ENCODE results near the gene DOCK9. TPM values are rescaled to one million over a fixed set of nuclear protein-coding genes. Genes with fewer than 3 reads are reported as not detected.

Gene DOCK9
- total RNA-seq, 4 donors from 2014 or later = 127 to 191 (median 154) TPM

DNA sequence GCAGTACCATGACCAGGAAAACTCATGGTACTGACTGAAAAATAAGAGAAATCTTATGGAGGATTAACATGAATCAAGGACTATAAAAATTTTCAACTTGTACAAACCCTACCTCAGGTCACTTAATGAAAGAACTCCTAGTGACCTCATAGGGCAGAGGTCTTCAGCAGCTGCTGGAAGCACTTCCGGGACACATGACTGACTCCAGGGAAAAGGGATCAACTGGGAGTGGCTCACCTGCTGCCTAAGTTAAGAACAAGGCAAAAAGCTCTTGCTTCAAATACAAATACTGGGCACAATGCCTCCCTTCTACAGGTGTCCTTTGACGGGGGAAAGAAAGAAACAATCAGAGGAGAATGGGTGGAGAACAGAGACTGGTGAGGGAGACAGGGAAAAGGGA lies 18.6 kb downstream of the DOCK9 start:
- TF ChIP-seq, protein P1, sequence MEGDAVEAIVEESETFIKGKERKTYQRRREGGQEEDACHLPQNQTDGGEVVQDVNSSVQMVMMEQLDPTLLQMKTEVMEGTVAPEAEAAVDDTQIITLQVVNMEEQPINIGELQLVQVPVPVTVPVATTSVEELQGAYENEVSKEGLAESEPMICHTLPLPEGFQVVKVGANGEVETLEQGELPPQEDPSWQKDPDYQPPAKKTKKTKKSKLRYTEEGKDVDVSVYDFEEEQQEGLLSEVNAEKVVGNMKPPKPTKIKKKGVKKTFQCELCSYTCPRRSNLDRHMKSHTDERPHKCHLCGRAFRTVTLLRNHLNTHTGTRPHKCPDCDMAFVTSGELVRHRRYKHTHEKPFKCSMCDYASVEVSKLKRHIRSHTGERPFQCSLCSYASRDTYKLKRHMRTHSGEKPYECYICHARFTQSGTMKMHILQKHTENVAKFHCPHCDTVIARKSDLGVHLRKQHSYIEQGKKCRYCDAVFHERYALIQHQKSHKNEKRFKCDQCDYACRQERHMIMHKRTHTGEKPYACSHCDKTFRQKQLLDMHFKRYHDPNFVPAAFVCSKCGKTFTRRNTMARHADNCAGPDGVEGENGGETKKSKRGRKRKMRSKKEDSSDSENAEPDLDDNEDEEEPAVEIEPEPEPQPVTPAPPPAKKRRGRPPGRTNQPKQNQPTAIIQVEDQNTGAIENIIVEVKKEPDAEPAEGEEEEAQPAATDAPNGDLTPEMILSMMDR (IDR thresholded peaks at IDR 0.05) = no peak
- TF ChIP-seq EP300 (IDR thresholded peaks at IDR 0.05) (no peak), POLR2A (IDR thresholded peaks at IDR 0.05; ENCODE audit: low read depth) (no peak), POLR2AphosphoS5 (IDR thresholded peaks at IDR 0.05) (no peak)
- 75% methylated on average over 2 of the region's 2 CpGs for WGBS
- no peak for DNase-seq (ENCODE audit: extremely low spot score)
- Histone ChIP-seq H3K27ac (replicated peaks in 1 of 4) (peak overlapping the region; percentile 5 to 62 (median 48)), H3K4me1 (peaks cover 55 to 69% (median 65%) of the 10 kb centered on the region in 4 donors), H3K4me3 (no peak overlapping the region), H3K36me3 (peaks cover 0 to 6% (median 0%) of the 10 kb centered on the region in 4 donors), H3K27me3 (no peaks in the 10 kb centered on the region), H3K9me3 (no peaks in the 10 kb centered on the region)
- intact Hi-C loops (cut with DNase I) = no loop called here

DNA sequence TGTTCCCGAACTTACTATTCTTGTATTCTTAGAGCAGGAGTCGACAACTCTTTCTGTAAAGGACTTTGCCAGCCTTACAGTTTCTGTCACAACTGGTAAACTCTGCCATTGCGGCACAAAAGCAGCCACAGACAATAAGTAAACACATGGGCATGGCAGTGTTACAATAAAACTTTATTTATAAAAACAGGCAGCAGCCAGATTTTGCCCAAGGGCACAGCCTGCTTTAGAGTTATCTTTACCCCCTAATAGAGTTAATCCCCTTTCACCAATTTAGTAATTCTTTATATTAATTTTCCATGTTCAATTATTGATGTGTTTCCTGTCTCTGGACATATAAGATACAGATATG lies 19.4 kb downstream of the DOCK9 start:
- intact Hi-C loops (cut with DNase I) = no loop called here
- Histone ChIP-seq H3K27ac (replicated peaks in 1 of 4) (no peak overlapping the region), H3K9me3 (no peaks in the 10 kb centered on the region), H3K27me3 (no peaks in the 10 kb centered on the region), H3K4me1 (peaks cover 47 to 63% (median 59%) of the 10 kb centered on the region in 4 donors), H3K4me3 (no peak overlapping the region), H3K36me3 (peaks cover 0 to 6% (median 0%) of the 10 kb centered on the region in 4 donors)
- no peak for DNase-seq (ENCODE audit: extremely low spot score)
- WGBS = 95% methylated on average over 3 of the region's 3 CpGs
- TF ChIP-seq, protein P1 (IDR thresholded peaks at IDR 0.05) = no peak
- TF ChIP-seq POLR2A (IDR thresholded peaks at IDR 0.05; ENCODE audit: low read depth) (no peak), EP300 (IDR thresholded peaks at IDR 0.05) (no peak), POLR2AphosphoS5 (IDR thresholded peaks at IDR 0.05) (no peak)

DNA sequence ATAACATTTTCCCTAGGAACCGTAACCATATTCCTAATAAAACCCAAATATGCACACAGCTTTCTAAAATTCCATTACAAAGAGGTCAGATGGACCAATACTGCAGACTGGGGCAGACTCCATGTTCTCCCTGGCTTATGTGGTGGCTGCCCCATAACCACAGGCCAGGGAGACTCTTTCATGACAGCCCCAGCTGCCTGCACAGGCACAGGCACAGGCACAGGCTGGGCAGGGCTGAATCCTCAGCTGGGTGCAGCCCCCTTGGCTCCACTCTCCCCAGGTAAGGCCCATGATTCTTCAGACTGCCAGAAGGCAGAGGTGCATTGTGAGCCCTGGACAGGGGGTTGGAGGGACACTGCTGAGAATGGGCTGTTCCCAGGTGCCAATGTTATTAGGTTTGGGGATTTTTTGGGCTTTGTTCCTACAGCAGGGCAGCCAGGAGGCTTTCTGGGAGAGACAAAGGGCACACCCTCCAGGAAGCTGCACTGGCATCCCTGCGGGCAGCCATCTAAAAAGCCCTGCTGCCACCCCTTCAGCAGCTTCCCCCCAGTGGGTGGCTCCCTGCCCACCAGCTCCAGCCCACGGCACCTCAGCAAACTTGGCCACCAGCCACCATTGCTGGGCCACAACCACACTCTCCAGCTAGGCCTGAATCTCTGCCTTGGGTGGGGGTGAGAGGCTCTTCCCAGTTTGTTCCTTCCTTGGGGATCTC lies 20.0 kb downstream of the DOCK9 start:
- no peak for DNase-seq (ENCODE audit: extremely low spot score)
- no peaks in the 10 kb centered on the region for H3K27me3 ChIP-seq
- peaks cover 0 to 6% (median 0%) of the 10 kb centered on the region in 4 donors for H3K36me3 ChIP-seq
- no peak overlapping the region for H3K27ac ChIP-seq (replicated peaks in 1 of 4)
- intact Hi-C loops (cut with DNase I) = no loop called here
- WGBS = 64% methylated on average over 1 of the region's 3 CpGs
- no peak overlapping the region for H3K4me3 ChIP-seq
- TF ChIP-seq, protein P1 (IDR thresholded peaks at IDR 0.05) = no peak
- TF ChIP-seq EP300 (IDR thresholded peaks at IDR 0.05) = no peak
- H3K4me1 ChIP-seq = peaks cover 44 to 58% (median 54%) of the 10 kb centered on the region in 4 donors
- H3K9me3 ChIP-seq = no peaks in the 10 kb centered on the region

DNA sequence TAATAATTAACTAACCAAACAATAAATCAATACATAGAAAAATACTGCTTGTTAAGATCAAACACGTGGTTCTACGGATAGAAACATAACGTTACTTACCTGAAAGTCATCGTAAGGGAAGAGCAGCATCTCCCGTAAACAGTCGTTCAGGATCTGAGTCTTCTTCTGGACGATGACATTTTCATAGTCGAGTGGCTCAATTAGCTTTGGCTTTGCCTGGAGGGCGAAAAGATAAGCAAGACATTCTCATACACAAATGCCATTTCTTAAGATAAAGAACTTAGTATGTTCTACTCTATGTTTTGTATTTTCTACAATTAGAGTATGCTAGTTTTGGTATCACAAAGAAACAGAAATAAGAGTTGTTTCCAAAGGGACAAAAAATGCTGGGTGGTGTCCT lies 22.5 kb downstream of the DOCK9 start:
- 91% methylated on average over 9 of the region's 9 CpGs for WGBS

More for the DNA sequence above, 22.5 kb downstream of the DOCK9 start:
- Histone ChIP-seq H3K9me3 (no peaks in the 10 kb centered on the region), H3K4me3 (no peak overlapping the region), H3K36me3 (peaks cover 0 to 6% (median 0%) of the 10 kb centered on the region in 4 donors), H3K27ac (replicated peaks in 1 of 4) (no peak overlapping the region), H3K27me3 (no peaks in the 10 kb centered on the region), H3K4me1 (peaks cover 21 to 34% (median 33%) of the 10 kb centered on the region in 4 donors)
- no peak for TF ChIP-seq EP300 (IDR thresholded peaks at IDR 0.05)
- no peak for TF ChIP-seq POLR2AphosphoS5 (IDR thresholded peaks at IDR 0.05)
- no peak for TF ChIP-seq POLR2A (IDR thresholded peaks at IDR 0.05; ENCODE audit: low read depth)
- TF ChIP-seq, protein P1 (IDR thresholded peaks at IDR 0.05) = no peak
- DNase-seq (ENCODE audit: extremely low spot score) = no peak
- intact Hi-C loops (cut with DNase I) = no loop called here

Data from esophagus muscularis mucosa (tissue), 4 donors.